Suprapubic skin (tissue), 3 donors: ENCODE measurements around the gene IYD.

ENCODE experiments used
- POLR2A ChIP-seq, 2 donors: fragments of 450-650 bp; IDR thresholded peaks; one replicate each; pipeline ENCODE4 v1.6.1; 2017; ENCODE audit warnings: antibody characterized with exemption in 2 of 2, mild to moderate bottlenecking in 2 of 2, moderate library complexity in 2 of 2
- TF ChIP-seq, protein P1 (sequence below), 2 donors: fragments of 200-600 bp in 1 of 2; fragments of 450-650 bp in 1 of 2; sonication (generic) in 1 of 2; IDR thresholded peaks; one replicate each; pipeline ENCODE4 v1.5.1; 2016 to 2019; ENCODE audit warnings: antibody characterized with exemption in 2 of 2, mild to moderate bottlenecking in 1 of 2, moderate library complexity in 1 of 2

DNA sequence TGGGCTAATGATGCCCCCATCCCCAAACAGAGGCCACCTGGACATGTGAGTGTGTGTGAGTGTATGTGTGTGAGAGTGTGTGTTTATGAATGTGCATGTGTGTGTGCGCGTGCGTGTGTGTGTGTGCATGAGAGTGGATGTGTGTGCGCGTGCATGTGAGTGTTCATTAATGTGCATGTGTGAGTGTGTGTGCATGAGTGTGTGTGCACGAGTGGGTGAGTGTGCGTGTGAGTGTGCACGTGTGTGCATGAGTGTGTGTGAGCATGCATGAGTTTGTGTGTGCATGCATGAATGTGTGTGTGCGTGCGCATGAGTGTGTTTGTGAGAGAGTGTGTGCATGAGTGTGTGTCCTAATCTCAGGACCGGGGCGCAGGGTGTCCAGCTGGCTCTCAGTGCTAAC, 1.3 kb downstream of the IYD start:
- TF ChIP-seq POLR2A (IDR thresholded peaks at IDR 0.05), result no peak
- TF ChIP-seq, protein P1, sequence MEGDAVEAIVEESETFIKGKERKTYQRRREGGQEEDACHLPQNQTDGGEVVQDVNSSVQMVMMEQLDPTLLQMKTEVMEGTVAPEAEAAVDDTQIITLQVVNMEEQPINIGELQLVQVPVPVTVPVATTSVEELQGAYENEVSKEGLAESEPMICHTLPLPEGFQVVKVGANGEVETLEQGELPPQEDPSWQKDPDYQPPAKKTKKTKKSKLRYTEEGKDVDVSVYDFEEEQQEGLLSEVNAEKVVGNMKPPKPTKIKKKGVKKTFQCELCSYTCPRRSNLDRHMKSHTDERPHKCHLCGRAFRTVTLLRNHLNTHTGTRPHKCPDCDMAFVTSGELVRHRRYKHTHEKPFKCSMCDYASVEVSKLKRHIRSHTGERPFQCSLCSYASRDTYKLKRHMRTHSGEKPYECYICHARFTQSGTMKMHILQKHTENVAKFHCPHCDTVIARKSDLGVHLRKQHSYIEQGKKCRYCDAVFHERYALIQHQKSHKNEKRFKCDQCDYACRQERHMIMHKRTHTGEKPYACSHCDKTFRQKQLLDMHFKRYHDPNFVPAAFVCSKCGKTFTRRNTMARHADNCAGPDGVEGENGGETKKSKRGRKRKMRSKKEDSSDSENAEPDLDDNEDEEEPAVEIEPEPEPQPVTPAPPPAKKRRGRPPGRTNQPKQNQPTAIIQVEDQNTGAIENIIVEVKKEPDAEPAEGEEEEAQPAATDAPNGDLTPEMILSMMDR (IDR thresholded peaks at IDR 0.05), result no peak
